ENCODE measurements around the gene PTPRA.
"Not testable (repeated sequence)": the region's sequence is repeated elsewhere in the genome, so short reads cannot be mapped to it uniquely, and the experiment has no call there.

PTPRA gene

DNA sequence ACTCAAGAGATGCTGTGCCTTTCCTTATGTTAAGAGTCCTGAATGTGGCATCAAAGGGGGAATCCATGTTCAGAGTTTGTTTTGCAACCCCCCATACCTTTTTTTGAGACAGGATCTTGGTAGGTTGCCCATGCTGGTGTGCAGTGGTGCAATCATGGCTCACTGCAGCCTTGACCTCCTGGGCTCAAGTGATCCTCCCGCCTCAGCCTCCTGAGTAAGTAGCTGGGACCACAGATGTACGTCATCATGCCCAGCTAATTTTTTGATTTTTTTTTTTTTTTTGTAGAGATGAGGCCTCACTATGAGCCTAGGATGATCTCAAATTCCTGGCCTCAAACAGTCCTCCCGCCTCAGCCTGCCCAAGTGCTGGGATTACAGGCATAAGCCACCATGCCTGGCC, 16.5 kb downstream of the PTPRA start:
- no peak for DNase-seq

DNA sequence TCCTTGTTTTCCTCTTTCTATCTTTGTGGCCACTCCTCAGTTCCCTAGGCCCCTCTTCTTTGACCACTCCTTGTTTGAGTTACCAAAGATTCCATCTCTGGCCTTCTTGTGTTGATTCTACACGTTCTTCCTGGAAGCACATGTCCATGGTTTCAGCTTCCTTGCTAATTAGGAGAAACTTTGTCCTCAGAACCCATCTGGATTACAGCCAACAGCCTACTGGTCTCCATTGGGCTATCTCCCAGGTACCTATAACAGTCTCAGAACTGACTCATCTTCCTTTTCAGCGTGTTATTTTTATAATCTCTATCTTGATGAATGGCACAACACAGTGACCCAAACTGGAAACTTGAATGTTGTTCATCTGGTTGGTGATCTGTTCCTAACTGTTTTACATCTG, 17.5 kb downstream of the PTPRA start:
- DNase-seq: no peak

DNA sequence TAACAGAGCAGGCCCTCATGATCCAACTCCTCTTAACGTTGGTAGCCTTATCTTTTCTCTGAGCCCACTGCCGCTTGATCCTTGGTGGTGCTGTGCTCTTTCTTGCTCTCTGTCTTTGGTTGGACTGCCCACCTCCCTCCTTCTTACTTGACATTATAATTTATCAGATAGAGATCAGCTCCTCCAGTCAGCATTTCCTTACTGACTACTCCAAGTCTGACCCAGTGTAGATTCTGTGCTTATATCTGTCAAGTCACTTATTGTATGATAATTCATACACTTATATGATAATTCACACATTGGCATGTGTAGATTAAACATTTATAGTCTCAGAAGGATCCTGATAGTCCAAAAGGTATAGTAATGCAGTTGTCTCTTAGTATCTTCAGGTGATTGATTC, 18.1 kb downstream of the PTPRA start:
- no peak for DNase-seq

GRCh38 chr20:2892376-2892775, 19.1 kb downstream of the PTPRA start:
- no peak for DNase-seq

DNA sequence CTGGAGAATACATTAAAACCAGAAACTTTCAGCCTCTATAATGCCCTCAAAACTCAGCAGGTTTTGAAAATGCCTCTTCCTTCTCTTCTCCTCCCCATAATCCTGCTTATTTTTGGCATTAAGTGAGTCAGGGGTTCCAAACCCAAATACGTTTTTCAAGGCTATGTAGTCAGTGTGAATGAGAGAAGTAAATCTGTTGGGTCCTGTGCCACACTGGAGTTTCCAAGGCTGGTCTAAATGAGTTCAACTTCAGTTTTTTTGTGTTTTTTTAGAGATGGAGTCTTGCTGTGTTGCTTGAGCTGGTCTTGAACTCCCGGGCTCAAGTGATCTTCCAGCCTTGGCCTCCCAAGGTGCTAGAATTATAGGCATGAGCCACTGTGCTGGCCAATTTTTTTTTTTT, 20.9 kb downstream of the PTPRA start:
- no peak for DNase-seq

DNA sequence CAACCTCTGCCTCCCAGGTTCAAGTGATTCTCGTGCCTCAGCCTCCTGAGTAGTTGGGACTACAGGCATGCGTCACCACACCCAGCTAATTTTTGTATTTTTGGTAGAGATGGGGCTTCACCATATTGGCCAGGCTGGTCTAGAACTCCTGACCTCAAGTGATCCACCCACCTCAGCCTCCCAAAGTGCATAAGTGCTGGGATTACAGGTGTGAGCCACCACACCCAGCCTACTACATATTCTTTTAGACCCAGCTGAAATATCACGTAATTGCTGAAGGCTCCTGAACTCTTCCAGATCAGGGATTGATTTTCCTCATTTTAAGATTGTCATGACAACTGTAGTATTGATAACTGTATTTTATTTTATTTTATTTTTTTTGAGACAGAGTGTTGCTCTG, 21.9 kb downstream of the PTPRA start:
- DNase-seq: not testable (repeated sequence)

GRCh38 chr20:2899243-2899642, 26.0 kb downstream of the PTPRA start:
- DNase-seq: no peak

DNA sequence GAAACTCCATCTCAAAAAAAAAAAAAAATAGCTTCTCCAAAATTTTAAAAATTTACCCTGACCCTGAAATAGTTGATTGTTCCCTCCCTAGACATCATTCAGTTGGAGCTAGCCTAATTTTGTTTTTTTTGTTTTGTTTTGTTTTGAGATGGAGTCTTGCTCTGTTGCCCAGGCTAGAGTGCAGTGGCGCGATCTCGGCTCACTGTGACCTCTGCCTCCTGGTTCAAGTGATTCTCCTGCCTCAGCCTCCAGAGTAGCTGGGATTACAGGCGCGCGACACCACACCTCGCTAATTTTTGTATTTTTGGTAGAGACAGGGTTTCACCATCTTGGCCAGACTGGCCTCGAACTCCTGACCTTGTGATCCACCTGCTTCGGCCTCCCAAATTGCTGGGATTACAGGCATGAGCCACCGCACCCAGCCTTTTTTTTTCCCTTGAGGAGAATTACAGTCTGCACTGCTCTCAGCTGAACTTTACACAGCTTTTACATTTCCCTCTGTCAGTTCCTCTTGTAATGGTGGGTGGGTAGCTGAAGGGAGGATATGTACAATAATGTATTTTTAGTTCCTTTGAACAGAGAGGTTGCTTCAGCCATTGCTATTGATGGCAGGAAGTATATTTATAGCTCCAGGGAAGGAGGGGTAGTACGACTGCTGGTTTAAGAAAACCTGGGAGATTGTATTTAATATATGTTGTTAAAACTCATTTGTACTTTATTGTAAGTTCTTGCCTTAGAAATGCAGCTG, 27.7 kb downstream of the PTPRA start:
- no peak for DNase-seq

DNA sequence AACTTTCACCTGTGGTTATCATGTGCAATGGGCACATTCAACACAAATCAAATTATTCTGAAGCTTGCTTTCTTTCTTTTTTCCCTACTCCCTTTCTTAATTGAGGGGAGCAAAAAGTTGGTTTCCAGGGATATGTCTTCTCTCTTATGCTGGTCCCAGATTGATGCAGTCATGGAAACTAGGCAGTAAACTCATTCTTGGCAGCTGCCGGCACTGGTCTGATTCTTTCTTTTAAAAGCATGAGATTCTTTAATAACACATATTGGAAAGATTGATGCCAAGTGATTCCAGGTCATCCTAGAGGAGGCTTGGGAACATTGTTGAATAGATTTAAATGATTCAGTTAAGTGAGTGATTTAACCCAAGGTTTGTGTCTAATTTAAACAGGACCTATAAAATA, 29.0 kb downstream of the PTPRA start:
- peak; percentile 34 for DNase-seq

DNA sequence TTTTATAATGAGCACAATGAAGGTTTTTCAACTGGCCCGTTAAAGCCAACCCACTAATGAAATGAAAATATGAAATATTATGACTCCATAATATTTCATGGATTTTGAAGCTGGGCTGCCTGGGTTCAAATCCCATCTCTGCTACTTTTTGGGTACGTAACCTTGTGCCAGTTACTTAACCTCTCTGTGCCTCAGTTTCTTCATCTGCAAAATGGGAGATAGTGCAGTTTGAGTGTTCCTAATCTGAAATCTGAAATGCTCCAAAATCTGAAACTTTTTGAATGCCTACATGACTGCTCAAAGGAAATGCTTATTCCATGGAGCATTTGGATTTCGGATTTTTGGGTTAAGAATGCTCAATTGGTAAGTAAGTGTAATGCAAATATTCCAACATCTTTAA, 29.5 kb downstream of the PTPRA start:
- no peak for DNase-seq

- DNase-seq: no peak
Measured at GRCh38 chr20:2903686-2904085, 30.4 kb downstream of the PTPRA start.

GRCh38 chr20:2907519-2907918, 34.2 kb downstream of the PTPRA start:
- DNase-seq: no peak

DNA sequence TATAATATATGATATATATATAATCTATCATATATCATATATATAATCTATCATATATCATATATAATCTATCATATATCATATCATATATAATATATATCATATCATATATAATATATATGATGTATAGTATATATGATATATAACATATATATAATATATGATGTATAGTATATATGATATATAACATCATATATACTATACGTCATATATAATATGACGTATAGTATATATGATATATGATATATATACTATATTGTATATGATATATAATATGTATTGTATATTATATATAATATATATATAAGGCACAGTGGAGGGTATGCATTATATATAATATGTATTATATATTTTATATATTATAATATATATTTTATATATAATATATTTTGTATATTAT, 36.7 kb downstream of the PTPRA start:
- DNase-seq: no peak

DNA sequence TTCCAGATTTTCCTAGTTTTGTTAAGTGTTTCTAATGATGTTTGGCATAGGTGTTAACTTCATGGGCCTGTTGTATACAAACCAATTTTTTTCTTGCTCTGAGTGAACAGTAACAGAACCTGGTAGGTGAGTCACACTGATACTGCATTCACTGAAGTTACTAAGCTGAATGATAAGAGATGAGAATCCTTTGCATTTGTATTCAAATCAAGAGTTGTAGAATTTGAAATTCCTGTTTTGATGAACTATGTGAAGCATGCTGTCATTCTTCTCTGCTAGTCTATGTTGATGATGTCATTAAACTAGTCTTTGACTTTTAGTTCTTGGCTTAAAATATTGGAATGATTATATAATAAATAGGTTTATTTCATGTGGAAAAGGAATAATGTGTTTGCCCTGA, 37.9 kb downstream of the PTPRA start:
- DNase-seq: no peak

DNA sequence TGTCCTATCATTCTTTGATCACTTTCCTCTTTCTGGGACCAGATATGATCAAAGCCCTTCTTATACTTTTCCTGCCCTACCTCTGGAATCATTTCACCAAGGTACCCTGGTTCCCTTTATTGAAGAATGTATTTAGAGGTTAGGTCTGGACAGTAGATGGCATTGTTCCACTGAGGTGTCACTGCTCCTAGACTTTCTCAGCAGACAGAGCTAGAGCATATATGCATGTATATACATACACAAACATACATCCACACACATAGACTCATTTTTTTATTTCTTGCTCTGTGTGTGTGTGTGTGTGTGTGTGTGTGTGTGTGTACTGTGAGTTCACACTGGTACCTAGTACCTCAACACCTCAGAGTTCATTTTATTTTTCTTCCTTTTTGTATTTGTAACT, 40.9 kb downstream of the PTPRA start:
- DNase-seq: no peak

DNA sequence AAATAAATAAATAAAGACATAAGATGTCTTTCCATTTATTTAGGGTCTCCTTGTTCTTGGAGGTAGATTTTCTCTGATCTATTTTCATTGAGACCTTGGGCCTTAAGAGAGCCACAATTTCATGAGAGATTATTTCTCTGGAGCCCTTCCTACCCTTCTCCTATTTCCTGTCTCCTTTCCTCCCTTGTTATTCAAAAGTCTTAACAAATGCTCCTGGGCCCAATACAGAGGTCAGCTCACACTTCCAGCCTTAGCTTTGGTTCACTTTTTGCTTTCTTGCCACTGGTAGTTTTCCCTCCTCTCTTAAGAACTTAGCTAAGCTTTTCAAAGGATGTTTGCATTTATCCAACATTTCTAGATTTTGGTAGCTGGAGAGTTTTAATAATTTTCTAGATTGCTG, 44.0 kb downstream of the PTPRA start:
- no peak for DNase-seq

GRCh38 chr20:2918096-2919049, 45.1 kb downstream of the PTPRA start:
- DNase-seq: no peak

- no peak for DNase-seq
Measured at GRCh38 chr20:2919518-2920245, 46.4 kb downstream of the PTPRA start.

- DNase-seq: no peak
Measured at GRCh38 chr20:2920473-2920872, 47.2 kb downstream of the PTPRA start.

- no peak for DNase-seq
Measured at GRCh38 chr20:2921506-2921905, 48.2 kb downstream of the PTPRA start.

DNA sequence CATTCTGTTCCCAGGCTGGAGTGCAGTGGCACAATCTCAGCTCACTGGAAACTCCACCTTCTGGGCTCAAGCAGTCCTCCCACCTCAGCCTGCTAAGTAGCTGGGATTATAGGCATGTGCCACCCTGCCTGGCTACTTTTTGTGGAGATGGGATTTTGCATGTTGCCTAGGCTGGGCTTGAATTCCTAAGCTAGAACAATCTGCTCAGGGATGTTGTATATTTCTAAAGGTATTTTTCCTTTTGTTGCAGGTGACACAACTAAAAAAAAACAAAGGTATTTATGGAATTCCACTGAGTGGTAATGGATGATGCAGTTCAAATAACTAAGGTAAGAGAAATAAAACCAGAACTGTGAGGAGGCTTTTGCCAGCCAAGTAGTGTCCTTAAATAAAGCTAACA, 49.7 kb downstream of the PTPRA start:
- no peak for DNase-seq

- DNase-seq: no peak
Measured at GRCh38 chr20:2930538-2930937, 57.3 kb downstream of the PTPRA start.

GRCh38 chr20:2932498-2932897, 59.2 kb downstream of the PTPRA start:
- DNase-seq: no peak

DNA sequence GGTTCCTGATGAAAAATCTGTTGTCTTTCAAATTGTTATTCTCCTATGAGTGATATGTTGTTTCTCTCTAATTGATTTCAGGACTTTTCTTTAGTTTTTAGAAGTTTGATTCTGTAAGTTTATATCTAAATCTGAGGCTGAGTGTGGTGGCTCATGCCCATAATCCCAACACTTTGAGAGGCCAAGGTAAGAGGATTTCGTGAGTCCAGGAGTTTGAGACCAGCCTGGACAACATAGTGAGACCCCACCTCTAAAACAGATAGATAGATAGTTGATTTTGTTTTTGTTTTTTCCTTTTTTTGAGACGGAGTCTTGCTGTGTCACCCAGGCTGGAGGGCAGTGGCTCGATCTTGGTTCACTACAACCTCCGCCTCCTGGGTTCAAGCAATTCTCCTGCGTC, 64.6 kb downstream of the PTPRA start:
- no peak for DNase-seq
